GM21390 (cell line): ENCODE results near the gene IL22RA1.

Experiments
- ATAC-seq: cut with Tn5 transposase; IDR thresholded peaks from one replicate; pipeline ENCODE4 v1.9.1; 2021; ENCODE audit not compliant: unreplicated experiment

Gene IL22RA1

DNA sequence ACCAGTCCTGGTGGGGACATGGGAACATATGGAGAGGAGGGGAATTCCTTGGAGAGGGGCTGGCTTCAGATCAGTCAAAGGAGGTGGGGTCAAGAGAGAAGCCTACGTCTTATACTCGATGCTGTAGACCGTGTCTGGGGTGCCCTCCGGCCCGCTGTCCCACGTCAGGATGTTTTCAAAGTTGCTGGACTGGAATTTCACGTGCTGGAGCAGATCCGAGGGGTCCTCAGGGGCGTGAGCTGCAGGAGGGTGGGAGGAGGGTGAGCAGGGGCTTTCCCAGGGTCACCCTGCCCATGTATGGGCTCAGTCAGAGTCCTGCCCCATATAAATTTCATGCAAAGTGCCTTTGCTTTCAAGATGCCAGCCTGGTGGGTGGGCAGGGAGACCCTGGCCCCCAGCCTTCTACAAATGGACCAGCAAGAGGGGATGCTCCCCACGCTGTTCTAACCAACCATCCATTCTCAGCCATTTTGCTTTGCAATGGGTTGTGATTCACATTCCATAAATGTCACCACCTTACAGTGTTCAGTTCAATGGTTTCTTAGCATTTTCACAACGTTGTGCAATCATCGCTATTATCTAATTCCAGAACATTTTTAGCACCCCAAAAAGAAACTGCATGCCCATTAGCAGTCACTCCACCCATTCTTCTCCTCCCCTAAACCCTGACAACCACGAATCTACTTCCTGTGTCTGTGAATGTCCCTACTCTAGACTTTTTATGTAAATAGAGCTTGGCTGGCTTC lies 4.3 kb downstream of the IL22RA1 start:
- ATAC-seq = no peak

DNA sequence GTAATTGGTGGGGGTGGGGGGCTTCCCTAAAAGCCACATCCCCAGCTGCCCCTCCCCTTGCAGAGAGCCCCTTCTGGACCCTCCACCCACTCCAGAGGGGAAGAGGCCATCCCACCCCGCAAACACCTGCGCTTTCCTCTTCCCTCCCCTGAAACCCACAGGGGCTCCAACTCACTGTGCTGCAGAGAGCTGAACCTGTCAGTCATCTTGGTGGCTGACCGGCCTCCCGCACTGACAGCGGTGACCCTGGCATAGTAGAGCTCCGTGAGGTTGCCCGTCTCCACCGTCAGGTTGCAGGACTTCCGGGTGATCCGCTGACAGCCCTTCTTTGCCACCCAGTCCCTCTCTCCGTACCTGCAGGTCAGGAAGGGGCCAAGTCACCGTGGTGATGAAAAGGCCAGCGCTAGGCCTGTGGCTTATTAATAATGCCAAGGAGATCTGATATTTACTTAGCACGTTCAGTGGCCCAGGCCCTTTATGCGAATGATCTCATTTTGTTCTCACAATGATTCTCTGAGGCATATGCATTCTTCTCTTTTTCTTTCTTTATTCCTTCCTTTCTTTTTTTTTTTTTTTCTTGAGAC lies 5.9 kb downstream of the IL22RA1 start:
- ATAC-seq = no peak

- no peak for ATAC-seq
These were observed 8.6 kb downstream of the IL22RA1 start for GRCh38 chr1:24134376-24134775.

DNA sequence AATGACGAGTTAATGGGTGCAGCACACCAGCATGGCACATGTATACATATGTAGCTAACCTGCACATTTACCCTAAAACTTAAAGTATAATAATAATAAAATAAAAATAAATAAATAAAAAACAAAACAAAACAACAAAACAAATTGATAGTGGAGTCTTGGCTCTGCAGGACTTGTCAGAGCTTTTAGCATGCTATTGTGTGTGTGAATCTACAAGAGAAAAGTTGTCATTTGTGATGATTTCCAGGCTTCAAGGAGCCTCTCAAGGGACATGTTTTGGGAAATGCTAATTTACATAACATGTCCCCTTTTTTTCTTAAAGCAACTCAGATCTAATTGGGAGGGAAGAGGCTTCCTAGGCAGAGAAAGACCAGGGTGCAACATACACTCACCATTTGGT lies 9.1 kb downstream of the IL22RA1 start:
- no peak for ATAC-seq

DNA sequence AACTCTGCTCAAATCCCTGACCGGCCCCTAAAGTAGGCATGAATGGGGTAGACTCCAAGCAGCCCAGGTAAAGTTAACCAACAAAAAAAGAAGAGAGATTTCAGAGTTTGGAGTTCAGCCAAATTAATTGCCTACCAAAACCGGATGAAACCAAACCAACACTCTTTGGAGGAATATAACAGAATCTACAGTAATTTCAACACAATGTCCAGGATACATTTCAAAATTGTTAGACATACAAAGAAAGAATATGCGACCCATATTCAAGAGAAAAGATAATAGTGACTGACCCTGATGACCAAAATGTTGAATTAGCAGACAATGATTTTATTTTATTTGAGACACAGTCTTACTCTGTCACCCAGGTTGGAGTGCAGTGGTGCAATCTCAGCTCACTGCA lies 12.6 kb downstream of the IL22RA1 start:
- ATAC-seq = no peak

- no peak for ATAC-seq
These were observed 15.1 kb downstream of the IL22RA1 start for GRCh38 chr1:24127801-24128363.

- ATAC-seq = no peak
These were observed 15.7 kb downstream of the IL22RA1 start for GRCh38 chr1:24127134-24127800.

- ATAC-seq = no peak
These were observed 16.3 kb downstream of the IL22RA1 start for GRCh38 chr1:24126672-24127023.

DNA sequence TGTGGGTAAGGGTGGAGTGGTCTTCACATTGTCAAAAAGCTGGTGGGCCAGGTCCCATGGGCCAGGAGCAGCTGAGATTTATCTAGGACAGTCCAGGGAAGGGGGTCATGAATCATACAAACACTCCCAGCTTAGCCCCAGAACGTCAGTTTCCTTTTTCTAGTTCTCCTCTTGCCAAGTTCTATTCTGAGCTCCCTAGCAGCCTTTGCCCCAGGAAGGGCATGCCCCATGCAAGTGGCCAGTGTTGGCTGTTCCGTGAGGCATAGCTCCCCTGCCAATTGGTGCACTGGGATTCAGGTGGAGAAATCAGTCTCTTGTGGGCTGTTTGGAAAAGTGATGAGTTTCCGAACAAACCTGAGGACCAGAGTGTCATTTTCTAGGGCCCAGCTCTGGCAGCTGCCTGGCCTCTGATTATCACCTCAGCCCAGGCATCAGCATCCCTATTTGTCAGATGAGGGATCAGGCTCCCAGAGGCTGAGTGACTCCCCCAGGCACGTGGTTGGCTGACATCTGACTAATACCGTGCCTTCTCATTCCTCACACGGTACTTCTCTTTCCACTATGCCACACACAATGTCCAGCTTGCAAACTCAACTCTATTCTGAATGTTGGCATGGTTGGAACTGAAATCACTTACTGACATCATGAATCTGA lies 16.8 kb downstream of the IL22RA1 start:
- no peak for ATAC-seq

- no peak for ATAC-seq
These were observed 17.5 kb downstream of the IL22RA1 start for GRCh38 chr1:24125456-24125855.

DNA sequence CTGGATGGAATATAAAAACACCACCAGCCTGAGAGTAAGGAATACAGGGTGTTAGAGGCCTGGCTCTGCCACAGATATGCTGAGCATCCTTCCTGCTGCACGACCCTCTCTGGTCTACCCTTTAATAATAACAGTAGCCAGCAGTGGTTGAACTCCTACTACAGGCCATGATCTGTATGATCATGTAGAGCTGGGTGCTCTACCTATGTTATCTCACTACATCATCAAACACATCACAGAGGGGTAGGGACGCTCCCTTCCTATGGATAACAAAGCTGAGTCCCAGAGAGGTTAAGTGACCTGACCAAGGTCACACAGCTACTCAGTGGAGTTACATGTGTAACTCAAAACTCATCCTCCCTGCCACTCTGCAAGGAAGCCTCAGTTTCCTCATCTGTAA lies 18.0 kb downstream of the IL22RA1 start:
- ATAC-seq = no peak

GRCh38 chr1:24123611-24124010 lies 19.3 kb downstream of the IL22RA1 start:
- no peak for ATAC-seq

- ATAC-seq = no peak
These were observed 20.2 kb downstream of the IL22RA1 start for GRCh38 chr1:24122776-24123175.

GRCh38 chr1:24121406-24121805 lies 21.5 kb downstream of the IL22RA1 start:
- ATAC-seq = no peak

DNA sequence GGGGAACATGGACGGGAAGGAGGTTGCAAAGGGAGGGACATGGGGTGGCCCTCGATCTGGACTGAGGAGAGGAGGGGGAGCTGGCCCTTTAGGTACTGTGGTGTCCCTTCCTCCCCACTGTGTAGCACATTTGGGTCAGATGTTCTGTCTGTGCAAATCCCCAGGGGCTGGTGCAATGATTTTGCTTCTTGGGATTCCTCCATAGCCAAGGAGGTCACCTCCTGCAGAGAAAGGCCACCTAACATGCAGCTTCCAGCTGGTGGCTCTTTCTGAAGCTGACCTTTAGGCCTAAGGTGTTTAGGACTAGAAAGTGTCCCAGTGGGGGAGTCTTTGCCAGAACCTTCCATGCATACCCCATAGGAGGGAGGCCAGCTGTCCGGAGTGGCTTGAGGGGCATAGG lies 22.0 kb downstream of the IL22RA1 start:
- ATAC-seq = no peak

DNA sequence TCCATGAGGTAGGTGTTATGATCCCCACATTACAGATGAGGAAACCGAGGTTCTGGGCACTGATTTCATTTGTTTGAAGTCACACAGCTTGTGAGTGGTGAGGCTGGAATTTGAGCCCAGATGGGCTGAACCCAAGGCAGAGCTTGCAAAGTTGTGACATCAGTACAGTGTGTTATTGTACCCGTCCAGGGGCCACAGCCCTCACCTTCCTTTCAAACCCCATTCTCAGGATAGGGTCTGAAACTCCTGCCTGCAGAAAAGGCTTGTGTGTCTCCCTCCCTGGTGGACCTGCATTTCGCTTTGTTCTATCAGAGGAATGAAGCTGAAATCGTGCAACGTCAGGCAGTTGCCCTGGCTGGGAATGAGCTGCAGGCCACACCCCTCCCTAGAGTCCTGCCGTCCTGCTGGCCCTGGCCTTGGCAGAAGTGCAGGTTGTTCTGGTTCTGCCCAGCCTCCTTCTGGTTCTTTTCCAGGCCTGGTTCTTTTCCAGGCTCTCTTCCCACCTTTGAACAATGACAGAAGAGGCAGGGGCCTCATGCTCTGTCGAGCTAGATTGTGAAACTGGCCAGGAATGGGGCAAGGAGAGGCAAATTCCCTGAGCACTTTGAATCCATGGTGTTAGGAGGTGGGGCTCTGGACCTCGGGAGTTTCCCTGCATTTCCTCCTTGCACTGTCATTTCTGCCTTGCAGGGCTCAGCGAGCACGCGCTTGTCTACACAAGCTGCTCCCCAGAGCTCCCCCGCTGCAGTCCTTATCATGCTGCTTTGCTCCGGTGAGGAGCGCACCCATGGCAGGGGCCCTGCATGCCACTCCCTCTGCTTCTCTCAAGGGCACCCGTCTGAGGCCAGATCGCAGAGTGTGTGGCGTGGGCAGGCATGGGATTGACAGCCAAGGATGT lies 22.8 kb downstream of the IL22RA1 start:
- ATAC-seq = no peak

DNA sequence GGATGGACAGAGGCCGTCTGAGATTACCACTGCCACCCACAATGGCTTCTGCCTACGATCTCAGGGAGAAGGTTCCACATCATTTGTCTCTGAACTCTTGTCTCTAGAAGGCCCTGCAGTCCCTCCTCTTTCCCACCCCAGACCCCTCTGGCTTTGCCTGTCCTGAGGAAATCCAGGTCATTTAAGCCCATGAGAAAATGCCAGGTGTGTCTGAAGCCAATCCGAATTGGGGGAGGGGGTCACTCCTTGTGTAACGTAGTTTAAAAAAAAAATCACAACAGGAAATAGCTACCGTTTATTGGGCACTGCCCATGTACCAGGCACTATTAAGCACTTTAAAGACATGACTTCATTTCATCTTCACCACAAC lies 23.5 kb downstream of the IL22RA1 start:
- no peak for ATAC-seq

GRCh38 chr1:24118410-24119242 lies 24.3 kb downstream of the IL22RA1 start:
- no peak for ATAC-seq

GRCh38 chr1:24117722-24118409 lies 25.1 kb downstream of the IL22RA1 start:
- no peak for ATAC-seq
